ENCODE data around the gene ADAMTS7. TPM values are rescaled to one million over a fixed set of nuclear protein-coding genes. Genes with fewer than 3 reads are reported as not detected.
"Not testable (repeated sequence)": the region's sequence is repeated elsewhere in the genome, so short reads cannot be mapped to it uniquely, and the experiment has no call there.

Gene ADAMTS7
- total and polyA plus RNA-seq, 2 of the 4 experiments (the other 2 are of a cell fraction): 1.4 to 12.6 TPM

DNA sequence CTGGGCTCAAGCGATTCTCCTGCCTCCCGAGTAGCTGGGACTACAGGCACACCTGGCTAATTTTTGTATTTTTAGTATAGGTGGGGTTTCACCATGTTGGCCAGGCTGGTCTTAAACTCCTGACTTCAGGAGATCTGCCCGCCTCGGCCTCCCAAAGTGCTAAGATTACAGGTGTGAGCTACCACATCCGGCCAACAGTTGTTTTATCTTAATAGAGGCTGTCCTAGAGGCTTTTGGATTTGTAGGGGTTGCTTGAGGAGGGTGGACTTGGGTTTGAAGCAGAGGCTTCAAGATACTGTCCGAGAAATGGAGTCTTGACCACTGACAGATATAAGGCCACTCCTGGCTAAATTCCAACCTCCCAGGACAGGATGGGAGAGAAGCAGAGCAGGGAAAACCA lies 27.9 kb upstream of the ADAMTS7 start:
- H2AFZ ChIP-seq (replicated peaks; ENCODE audit: low read length, poor library complexity); DNase-seq; POLR2A ChIA-PET (ENCODE audit: unreplicated experiment); H2BK5ac ChIP-seq (ENCODE audit: low read depth, low read length, poor library complexity, severe bottlenecking); H3K4me2 ChIP-seq (ENCODE audit: low read depth, low read length); H4K8ac ChIP-seq (ENCODE audit: low read depth in 2 of 2, low read length in 2 of 2); H4K91ac ChIP-seq (ENCODE audit: insufficient read depth, low read depth, low read length); H3K14ac ChIP-seq (replicated peaks; ENCODE audit: low read depth, low read length); H3K18ac ChIP-seq (ENCODE audit: low read depth, low read length); H2BK15ac ChIP-seq (ENCODE audit: low read depth, low read length); H2BK120ac ChIP-seq (ENCODE audit: low read depth, low read length); in situ Hi-C loops (cut with MboI; ENCODE audit: low sequenced_read_pairs); H3K27ac ChIP-seq (ENCODE audit: insufficient read depth, low read length); CTCF ChIA-PET; H2BK20ac ChIP-seq (ENCODE audit: low read depth, low read length); H2AK5ac ChIP-seq (ENCODE audit: low read depth, low read length); H4K20me1 ChIP-seq (ENCODE audit: insufficient read depth, low read length); H3K4me1 ChIP-seq (ENCODE audit: control insufficient read depth, insufficient read depth, low read length); H3K36me3 ChIP-seq (ENCODE audit: control insufficient read depth, insufficient read depth, low read length); BruUV-seq (replicated peaks); ATAC-seq (ENCODE audit: low read depth); H4K5ac ChIP-seq (ENCODE audit: low read depth, low read length); H3K79me1 ChIP-seq (ENCODE audit: low read depth in 1 of 2, low read length in 2 of 2); H3K56ac ChIP-seq (ENCODE audit: extremely low read depth, insufficient read depth, low read length); intact Hi-C loops (cut with micrococcal nuclease); H3K4me3 ChIP-seq (ENCODE audit: insufficient read depth, low read depth, low read length); H3K9me1 ChIP-seq (ENCODE audit: insufficient read depth, low read length); dilution Hi-C loops (cut with HindIII; ENCODE audit: low sequenced_read_pairs, unreplicated experiment); H3K23ac ChIP-seq (ENCODE audit: low read depth, low read length); H3K4ac ChIP-seq (ENCODE audit: low read depth, low read length); H3K9ac ChIP-seq (ENCODE audit: low read depth, low read length); H2AK9ac ChIP-seq (replicated peaks; ENCODE audit: low read depth, low read length, poor library complexity); H3K27me3 ChIP-seq (ENCODE audit: control insufficient read depth, insufficient read depth, low read length); H3K9me3 ChIP-seq (ENCODE audit: control insufficient read depth, insufficient read depth, low read length): not testable (repeated sequence)
- 93% methylated on average over 5 of the region's 6 CpGs; no CpG with 5 or more reads in 1 of the 2 experiments for WGBS, 2 experiments (ENCODE audit: extremely low coverage in 2 of 2, insufficient read length in 1 of 2)

Data from IMR-90 (cell line).